Measurements from ENCODE around the gene ACD. TPM values are rescaled to one million over a fixed set of nuclear protein-coding genes. Genes with fewer than 3 reads are reported as not detected.

The ACD gene
- polyA plus RNA-seq, 1 experiment: 11.4 TPM

GRCh38 chr16:67653789-67654402, 6.2 kb downstream of the ACD start:
- Histone ChIP-seq H3K27me3 (ENCODE audit: control insufficient read depth, insufficient read depth, low read length) (peaks cover 32% of the 10 kb centered on the region), H3K27ac (ENCODE audit: low read depth, low read length) (no peak overlapping the region), H3K4me3 (ENCODE audit: low read depth, low read length) (peak overlapping the region; percentile 58), H3K9me3 (ENCODE audit: control insufficient read depth, insufficient read depth, low read length) (no peaks in the 10 kb centered on the region; the same call in 1 of the 2 replicates)
- POLR2A ChIA-PET: no interaction called here
- TF ChIP-seq CTCF (IDR thresholded peaks at IDR 0.05; ENCODE audit: low read depth, low read length): no peak
- CTCF ChIA-PET: no interaction called here
- no peak for DNase-seq (ENCODE audit: low read depth, low spot score)

- DNase-seq (ENCODE audit: low read depth, low spot score): no peak
- TF ChIP-seq CTCF (IDR thresholded peaks at IDR 0.05; ENCODE audit: low read depth, low read length): peak; percentile 26
- Histone ChIP-seq H3K9me3 (ENCODE audit: control insufficient read depth, insufficient read depth, low read length) (no peaks in the 10 kb centered on the region; the same call in 1 of the 2 replicates), H3K27me3 (ENCODE audit: control insufficient read depth, insufficient read depth, low read length) (peaks cover 38% of the 10 kb centered on the region), H3K27ac (ENCODE audit: low read depth, low read length) (no peak overlapping the region), H3K4me3 (ENCODE audit: low read depth, low read length) (peak overlapping the region; percentile 58)
- ChIA-PET POLR2A (no interaction called here), CTCF (interaction anchor here (1.2 kb wide), 1 partner anchor 106 kb away, joined by 4 read pairs; no protein-coding TSS in a partner anchor)
These were observed 6.8 kb downstream of the ACD start for GRCh38 chr16:67653128-67653788.

GRCh38 chr16:67652578-67653127, 7.4 kb downstream of the ACD start:
- TF ChIP-seq CTCF (IDR thresholded peaks at IDR 0.05; ENCODE audit: low read depth, low read length): no peak
- Histone ChIP-seq H3K9me3 (ENCODE audit: control insufficient read depth, insufficient read depth, low read length) (no peaks in the 10 kb centered on the region; the same call in 1 of the 2 replicates), H3K27ac (ENCODE audit: low read depth, low read length) (no peak overlapping the region), H3K4me3 (ENCODE audit: low read depth, low read length) (peak overlapping the region; percentile 50), H3K27me3 (ENCODE audit: control insufficient read depth, insufficient read depth, low read length) (peaks cover 38% of the 10 kb centered on the region)
- POLR2A ChIA-PET: interaction anchor here (0.8 kb wide), 1 partner anchor 89 kb away, joined by 4 read pairs; no protein-coding TSS in a partner anchor
- no peak for DNase-seq (ENCODE audit: low read depth, low spot score)
- CTCF ChIA-PET: interaction anchor here (1.2 kb wide), 1 partner anchor 105 kb away, joined by 4 read pairs; no protein-coding TSS in a partner anchor

- no peak for TF ChIP-seq CTCF (IDR thresholded peaks at IDR 0.05; ENCODE audit: low read depth, low read length)
- Histone ChIP-seq H3K27me3 (ENCODE audit: control insufficient read depth, insufficient read depth, low read length) (peaks cover 44% of the 10 kb centered on the region), H3K9me3 (ENCODE audit: control insufficient read depth, insufficient read depth, low read length) (no peaks in the 10 kb centered on the region; the same call in 1 of the 2 replicates), H3K27ac (ENCODE audit: low read depth, low read length) (no peak overlapping the region), H3K4me3 (ENCODE audit: low read depth, low read length) (no peak overlapping the region)
- POLR2A ChIA-PET: interaction anchor here (0.8 to 3.4 kb wide), 2 partner anchors 8 to 89 kb away, joined by 4 to 12 read pairs; partner anchors contain the start of gene ACD
- no peak for DNase-seq (ENCODE audit: low read depth, low spot score)
- CTCF ChIA-PET: interaction anchor here (1.2 kb wide), 1 partner anchor 105 kb away, joined by 4 read pairs; no protein-coding TSS in a partner anchor
These were observed 8.2 kb downstream of the ACD start for GRCh38 chr16:67651847-67652246.

Data from AG04450 (cell line).